Coronary artery (tissue), 2 donors: ENCODE measurements around the gene CSNK1A1.
"Not testable (repeated sequence)": the region's sequence is repeated elsewhere in the genome, so short reads cannot be mapped to it uniquely, and the experiment has no call there.

Experiments
- DNase-seq: peaks from one replicate; pipeline ENCODE4 v3.0.0-alpha.2; 2017; ENCODE audit warnings: low spot score
- H3K27ac ChIP-seq, 2 donors: fragments of 200-600 bp; sonication (generic); one replicate each; pipeline ENCODE4 v1.5.1; 2016 to 2019
- H3K4me3 ChIP-seq: fragments of 200-600 bp; sonication (generic); 2 replicates; pipeline ENCODE4 v1.5.1; 2016; ENCODE audit warnings: mild to moderate bottlenecking, moderate library complexity
- CTCF ChIP-seq: fragments of 200-600 bp; sonication (generic); IDR thresholded peaks from one replicate; pipeline ENCODE4 v1.5.1; 2019; ENCODE audit warnings: antibody characterized with exemption

CSNK1A1 gene

DNA sequence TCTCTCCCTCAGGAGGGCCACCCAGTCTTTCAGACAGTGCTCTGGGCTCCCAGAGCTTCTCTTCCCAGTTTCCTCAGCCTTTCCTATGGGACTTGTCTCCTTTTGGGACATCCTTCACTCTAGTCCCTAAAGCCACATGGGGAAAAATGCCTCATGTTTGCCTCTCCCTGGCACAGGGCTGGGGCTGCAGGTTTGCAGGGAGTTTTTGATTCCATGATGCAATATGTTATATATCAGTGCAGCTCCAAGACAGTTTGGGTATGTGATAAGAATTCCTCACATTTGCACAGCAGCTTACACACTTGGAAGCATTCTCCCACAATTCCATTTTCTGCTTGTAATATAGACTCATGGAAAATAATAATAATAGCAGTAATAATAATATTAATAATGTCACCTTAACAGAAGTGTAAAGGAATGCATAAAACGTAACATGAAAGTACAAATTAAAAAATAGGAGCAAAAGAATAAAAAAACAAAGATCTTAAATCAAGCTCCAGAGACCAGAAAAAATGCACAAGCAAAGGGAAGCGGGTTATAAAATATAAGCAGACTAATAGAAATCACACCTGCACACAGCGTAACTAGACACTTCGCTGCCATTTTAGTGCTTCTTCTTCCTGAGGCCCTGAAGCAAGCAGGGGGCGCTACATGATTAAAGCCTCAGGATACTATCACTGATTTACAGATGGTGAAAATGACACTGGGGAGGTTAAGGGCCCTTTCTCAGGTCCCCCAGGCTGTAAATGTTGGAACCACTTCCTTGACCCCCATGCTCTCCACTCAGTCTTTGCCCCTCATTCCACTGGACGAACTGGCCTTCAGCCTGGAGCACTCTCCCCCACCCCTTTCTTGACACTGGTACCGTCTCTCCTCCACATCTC lies 102.2 kb downstream of the CSNK1A1 start:
- TF ChIP-seq CTCF: no peak
- Histone ChIP-seq H3K4me3 (no peak overlapping the region), H3K27ac (peak overlapping the region; percentile 88 to 96)
- DNase-seq: no peak

DNA sequence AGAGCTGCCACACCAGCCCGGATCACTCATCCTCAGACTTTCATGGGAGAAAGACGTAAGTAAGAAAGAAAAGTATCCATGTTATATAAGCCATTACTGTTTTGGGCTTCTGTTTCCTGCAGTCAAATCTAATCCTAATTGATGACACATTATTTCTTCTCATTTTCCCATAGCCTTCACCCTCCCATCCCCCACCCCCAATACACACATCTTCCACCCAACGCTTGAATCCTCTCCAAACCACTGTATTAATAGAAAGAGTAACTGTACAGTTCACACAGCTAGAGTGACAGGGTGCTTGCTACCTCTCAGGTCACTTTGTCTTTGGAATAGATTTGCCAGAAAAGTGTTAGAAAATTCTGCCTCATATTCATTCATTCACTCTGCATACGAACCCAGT lies 102.8 kb downstream of the CSNK1A1 start:
- H3K4me3 ChIP-seq: no peak overlapping the region
- peak overlapping the region; percentile 30 to 57 for H3K27ac ChIP-seq
- no peak for TF ChIP-seq CTCF
- DNase-seq: no peak

- Histone ChIP-seq H3K4me3 (no peak overlapping the region), H3K27ac (peak overlapping the region; percentile 30 to 57)
- no peak for DNase-seq
- TF ChIP-seq CTCF: no peak
Measured at GRCh38 chr5:149447373-149448367, 103.6 kb downstream of the CSNK1A1 start.

- not testable (repeated sequence) for DNase-seq, H3K4me3 ChIP-seq
- H3K27ac ChIP-seq: peak overlapping the region in 1 of 2 donors; percentile 57
Measured at GRCh38 chr5:149446794-149447193, 104.4 kb downstream of the CSNK1A1 start.

DNA sequence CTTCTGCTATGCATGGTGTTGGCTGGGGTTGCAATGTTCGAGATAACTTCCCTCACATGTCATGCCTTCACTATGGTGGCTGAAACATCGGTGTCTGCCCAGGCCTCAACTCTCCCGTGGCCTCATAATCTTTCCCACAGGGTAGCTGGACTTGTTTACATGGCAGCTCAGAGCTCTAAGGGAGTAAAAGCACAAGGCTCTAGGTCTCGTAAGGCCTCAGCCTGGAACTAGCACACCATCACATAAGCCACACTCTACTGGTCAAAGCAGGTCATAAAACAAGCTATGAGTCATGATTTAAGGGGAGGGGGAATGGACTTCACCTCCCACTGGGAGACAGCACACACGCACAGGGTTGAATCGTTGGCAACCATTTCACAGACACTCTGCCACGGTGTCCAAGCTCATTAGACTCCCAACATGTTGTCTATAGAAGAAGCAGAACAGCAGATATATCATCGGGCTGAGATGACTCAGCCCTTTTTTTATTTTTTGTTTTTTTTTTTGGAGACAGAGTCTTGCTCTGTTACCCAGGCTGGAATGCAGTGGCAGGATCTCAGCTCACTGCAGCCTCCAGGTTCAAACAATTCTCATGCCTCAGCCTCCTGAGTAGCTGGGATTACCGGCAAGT lies 105.4 kb downstream of the CSNK1A1 start:
- DNase-seq: no peak
- TF ChIP-seq CTCF: no peak
- Histone ChIP-seq H3K4me3 (no peak overlapping the region), H3K27ac (peak overlapping the region; percentile 54 to 81)

GRCh38 chr5:149445343-149445738 lies 105.9 kb downstream of the CSNK1A1 start:
- peak overlapping the region; percentile 54 to 81 for H3K27ac ChIP-seq
- no peak overlapping the region for H3K4me3 ChIP-seq
- DNase-seq: no peak
- no peak for TF ChIP-seq CTCF

- H3K4me3 ChIP-seq, DNase-seq, H3K27ac ChIP-seq: not testable (repeated sequence)
Measured at GRCh38 chr5:149444430-149444829, 106.8 kb downstream of the CSNK1A1 start.
